Measurements from ENCODE around the gene CDC45.

Gene CDC45

DNA sequence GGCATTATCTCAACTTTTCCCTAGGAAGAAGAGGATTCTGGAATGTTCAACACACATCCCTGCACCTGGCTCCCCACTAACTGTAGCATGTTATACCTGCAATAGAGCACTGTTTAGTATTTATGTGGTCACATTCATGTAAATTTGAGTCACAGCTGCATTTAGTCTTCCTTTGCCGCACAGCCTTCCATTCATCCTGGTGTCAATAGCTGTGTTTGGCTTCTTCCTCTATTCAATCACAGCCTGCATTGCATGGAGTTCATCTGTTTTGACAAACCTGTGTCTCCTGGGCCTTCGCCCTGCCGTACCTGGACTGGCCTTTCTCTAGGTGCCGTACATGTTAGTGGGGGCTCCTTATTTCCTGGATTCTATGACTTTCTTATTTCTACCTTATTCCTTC lies 28.1 kb upstream of the CDC45 start:
- H3K4me3 ChIP-seq (ENCODE audit: low read depth, low read length): no peak overlapping the region
- TF ChIP-seq, protein P1, sequence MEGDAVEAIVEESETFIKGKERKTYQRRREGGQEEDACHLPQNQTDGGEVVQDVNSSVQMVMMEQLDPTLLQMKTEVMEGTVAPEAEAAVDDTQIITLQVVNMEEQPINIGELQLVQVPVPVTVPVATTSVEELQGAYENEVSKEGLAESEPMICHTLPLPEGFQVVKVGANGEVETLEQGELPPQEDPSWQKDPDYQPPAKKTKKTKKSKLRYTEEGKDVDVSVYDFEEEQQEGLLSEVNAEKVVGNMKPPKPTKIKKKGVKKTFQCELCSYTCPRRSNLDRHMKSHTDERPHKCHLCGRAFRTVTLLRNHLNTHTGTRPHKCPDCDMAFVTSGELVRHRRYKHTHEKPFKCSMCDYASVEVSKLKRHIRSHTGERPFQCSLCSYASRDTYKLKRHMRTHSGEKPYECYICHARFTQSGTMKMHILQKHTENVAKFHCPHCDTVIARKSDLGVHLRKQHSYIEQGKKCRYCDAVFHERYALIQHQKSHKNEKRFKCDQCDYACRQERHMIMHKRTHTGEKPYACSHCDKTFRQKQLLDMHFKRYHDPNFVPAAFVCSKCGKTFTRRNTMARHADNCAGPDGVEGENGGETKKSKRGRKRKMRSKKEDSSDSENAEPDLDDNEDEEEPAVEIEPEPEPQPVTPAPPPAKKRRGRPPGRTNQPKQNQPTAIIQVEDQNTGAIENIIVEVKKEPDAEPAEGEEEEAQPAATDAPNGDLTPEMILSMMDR (IDR thresholded peaks at IDR 0.05; ENCODE audit: low read depth, low read length): no peak

DNA sequence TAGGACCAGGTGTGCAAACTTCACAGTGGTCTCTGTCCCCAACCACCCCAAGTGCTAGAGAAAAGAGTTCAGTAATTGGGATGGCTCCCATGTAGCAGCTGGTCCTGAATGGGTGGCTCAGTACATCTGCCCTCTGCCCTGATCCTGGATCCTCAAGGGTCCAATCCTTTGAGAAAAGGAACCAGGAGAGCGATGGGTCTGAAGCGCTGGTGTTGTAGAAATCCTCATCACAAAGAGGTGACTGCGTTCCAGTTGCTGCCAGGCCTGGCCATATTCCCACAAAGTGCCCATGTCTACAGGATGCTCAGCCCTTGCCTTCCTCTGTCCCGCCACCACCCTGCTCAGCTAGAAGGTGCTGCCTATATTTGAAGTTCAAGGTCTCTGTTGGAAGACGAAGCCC lies 26.0 kb upstream of the CDC45 start:
- no peak overlapping the region for H3K4me3 ChIP-seq (ENCODE audit: low read depth, low read length)
- TF ChIP-seq, protein P1 (IDR thresholded peaks at IDR 0.05; ENCODE audit: low read depth, low read length): no peak

DNA sequence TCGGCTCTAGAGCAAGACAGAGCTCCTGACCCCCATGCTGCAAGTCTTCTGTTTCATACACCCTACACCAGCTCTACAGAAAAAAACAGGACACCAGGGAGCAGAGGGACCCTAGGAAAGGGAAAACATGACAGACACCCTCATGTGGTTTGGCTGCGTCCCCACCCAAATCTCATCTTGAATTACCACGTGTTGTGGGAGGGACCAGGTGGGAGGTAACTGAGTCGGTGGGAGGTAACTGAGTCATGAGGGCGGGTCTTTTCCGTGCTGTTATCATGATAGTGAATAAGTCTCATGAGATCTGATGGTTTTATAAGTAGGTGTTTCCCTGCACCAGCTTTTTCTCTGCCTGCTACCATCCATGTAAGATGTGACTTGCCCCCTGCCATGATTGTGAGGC lies 25.6 kb upstream of the CDC45 start:
- H3K4me3 ChIP-seq (ENCODE audit: low read depth, low read length): no peak overlapping the region
- TF ChIP-seq, protein P1 (IDR thresholded peaks at IDR 0.05; ENCODE audit: low read depth, low read length): no peak

DNA sequence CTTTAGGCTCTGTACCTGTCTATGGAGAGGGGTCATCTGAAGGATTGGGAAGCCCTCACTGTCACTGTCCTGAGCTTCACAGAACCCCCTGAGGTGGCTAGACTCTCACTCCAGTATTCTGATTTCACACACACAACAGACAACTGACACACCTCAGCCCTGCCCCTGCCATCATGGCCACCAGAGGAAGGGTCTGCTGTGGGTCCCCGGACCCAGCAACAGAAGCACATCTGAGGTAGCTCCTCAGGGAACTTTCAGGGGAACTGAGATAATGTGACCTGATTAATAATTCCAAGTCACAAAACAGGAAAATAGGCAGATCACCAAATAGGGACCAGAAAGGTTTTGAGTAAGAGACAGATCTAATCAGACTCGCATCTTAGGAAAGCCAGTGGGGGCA lies 24.7 kb upstream of the CDC45 start:
- no peak overlapping the region for H3K4me3 ChIP-seq (ENCODE audit: low read depth, low read length)
- TF ChIP-seq, protein P1 (IDR thresholded peaks at IDR 0.05; ENCODE audit: low read depth, low read length): no peak

DNA sequence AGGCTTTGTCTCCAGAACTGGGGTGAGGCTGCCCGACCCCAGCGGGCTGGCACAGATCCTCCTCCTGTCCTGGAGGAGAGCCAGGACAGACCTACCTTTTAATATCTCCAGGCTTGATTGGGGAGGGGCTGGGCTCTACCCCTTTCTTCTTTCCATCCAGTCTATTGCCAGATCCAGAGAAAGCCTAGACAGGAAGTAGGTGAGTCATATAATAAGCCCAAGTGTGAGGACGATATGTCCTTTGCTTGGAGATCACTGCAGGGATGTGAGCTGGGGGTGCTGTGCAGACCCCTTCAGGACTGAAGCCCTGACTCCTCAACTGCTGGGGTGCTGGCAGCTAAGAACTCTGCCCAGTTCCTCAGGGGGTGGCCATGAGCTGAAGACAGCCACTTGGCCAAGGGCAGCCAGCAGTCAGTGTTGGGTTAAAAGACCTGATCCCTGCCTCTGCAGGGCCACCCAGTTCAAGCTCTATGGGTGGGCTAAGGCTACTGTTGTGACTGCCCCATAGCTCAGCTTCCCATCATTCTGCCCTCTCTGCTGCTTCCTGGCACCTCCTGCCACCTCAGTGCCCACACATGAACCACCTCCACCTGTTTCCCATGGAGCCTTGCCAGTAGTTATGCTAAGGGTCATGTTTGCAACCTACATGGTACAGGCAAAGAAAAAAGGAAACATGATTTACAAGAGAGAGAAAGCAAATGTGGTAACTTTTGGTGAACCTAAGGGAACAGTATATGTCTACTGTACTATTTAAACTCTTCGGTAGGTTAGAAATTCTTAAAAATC lies 23.9 kb upstream of the CDC45 start:
- TF ChIP-seq, protein P1 (IDR thresholded peaks at IDR 0.05; ENCODE audit: low read depth, low read length): no peak

DNA sequence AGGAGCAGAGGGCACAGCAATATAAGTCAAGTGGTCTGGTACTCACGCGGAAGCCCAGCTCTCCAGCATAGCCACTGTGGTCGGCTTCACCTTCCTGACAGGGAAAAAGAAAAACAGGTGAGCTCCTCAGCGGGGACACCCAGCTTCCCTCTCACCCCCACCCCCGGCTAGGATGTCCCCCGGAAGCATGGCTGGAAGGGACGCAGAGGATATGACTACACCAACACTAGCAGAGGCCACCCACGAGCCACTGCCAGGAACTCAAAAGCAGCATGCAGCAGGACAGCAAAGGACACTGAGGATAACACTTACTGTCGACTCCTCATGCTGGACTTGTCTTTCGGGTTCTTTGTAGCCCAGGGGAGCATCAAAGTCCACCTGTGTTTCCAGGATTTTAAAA lies 23.2 kb upstream of the CDC45 start:
- H3K4me3 ChIP-seq (ENCODE audit: low read depth, low read length): no peak overlapping the region
- TF ChIP-seq, protein P1 (IDR thresholded peaks at IDR 0.05; ENCODE audit: low read depth, low read length): no peak

More for the DNA sequence above, 23.9 kb upstream of the CDC45 start:
- no peak overlapping the region for H3K4me3 ChIP-seq (ENCODE audit: low read depth, low read length)

DNA sequence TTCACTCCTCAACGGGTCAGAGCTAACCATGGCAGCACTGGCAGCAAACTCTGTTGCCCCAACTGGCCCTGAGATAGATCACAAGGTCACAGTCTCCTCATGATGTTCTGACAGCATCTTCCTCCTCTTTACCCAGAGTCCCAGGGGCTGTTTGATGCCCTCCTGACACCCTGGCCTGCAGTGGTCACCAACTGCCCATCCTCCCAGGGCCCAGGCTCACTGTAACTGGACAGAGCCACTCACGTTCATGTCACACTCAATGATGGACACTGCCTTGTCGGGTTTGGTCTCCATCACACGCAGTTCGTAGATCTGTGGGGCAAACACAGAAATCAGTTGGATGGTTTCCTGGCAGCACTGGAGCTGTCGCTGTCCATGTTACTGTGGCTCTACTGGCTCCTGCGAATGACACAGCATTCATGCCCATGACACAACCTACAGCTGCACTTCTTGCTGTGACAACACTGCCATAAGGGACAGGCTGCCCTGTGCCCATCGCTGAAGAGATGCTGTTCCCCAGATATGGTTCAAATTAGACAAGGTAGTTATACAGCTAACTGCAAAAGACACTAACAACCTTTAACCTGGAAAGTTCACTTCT lies 21.8 kb upstream of the CDC45 start:
- H3K4me3 ChIP-seq (ENCODE audit: low read depth, low read length): no peak overlapping the region

More for the DNA sequence above, 21.8 kb upstream of the CDC45 start:
- TF ChIP-seq, protein P1 (IDR thresholded peaks at IDR 0.05; ENCODE audit: low read depth, low read length): no peak
